GM21423 (cell line): ENCODE measurements around the gene DUSP28.

ENCODE experiments used
- ATAC-seq: cut with Tn5 transposase; IDR thresholded peaks from one replicate; pipeline ENCODE4 v1.9.1; 2021; ENCODE audit warnings: mild to moderate bottlenecking, moderate library complexity; ENCODE audit not compliant: unreplicated experiment

DUSP28 gene

DNA sequence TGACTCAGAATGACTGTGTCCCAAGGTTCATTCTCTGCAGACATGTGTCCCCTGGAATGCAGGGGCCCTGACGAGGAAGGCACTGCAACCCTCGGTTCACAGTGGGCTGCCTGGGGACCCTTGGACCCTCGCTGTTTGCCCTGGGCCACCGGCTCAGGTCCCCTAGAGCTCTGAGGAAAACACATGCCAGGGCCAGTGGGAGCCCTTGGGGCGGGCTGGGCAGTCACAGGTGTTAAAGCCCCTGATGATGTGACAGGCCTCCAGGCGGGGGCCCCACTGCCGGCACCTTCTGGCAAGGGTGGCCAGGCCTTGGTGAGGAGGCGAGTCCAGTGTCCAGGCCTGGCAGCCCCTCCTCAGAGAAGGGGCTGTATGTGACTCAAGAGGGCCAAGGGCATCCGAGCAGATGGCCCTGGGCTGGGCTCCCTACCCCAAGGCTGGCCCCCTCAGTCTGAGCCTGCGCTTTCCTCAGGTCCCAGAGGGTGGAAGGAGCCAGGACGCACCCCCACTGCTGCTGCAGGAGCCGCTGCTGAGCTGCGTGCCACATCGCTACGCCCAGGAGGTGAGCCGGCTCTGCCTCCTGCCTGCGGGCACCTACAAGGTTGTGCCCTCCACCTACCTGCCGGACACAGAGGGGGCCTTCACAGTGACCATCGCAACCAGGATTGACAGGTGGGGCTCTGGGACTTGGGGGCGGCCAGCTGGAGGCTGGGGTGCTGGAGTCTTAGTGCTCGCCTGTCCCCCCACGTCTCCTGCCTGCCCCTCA lies 37.4 kb downstream of the DUSP28 start:
- ATAC-seq = no peak

DNA sequence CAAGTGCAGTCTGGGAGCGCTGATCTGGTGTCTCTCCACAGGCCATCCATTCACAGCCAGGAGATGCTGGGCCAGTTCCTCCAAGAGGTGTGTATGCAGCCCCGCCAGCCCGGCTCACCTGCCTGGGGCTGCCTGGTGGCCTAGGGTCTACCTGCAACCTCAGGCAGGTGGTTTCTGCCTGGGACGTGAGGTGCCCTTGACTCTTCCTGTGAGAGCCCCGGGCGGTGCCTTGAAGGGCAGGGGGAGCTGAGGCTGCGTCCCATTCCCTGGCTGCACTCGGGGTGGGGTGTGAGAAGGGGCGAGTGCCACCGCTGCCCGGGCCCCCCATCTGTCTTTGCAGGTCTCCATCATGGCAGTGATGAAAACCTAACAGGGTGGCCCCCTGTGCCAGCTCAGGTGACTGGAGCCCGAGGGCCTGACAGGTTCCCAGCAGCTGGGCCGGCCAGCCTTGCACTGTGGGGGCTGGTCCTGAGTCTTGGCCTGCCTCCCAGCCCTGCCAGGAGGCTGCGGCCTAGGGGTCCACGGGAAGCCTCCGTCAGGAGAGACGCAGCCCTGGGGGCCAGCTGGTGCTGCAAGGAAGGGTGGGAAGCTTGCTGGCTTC lies 38.3 kb downstream of the DUSP28 start:
- ATAC-seq = no peak

DNA sequence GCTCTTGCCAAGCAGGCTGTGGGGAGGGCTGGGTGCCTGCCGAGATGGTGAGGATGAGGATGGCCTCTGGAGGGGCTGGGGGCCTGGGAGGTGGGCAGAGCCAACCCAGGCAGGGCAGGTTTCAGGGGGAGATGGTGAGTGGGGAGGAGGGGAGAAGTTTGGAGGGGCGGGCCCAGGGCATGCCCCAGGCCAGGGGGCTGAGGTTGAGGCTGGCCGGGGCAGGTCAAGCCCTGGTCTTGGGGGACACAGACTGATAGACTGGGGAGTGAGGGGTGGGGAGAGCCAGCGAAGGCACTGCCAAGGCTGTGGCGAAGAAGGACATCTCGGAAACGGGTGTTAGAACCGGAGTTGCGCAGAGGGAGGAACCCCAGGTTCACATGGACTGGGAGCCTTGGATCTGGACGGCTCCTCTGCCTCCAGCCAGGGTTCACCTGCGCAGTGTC lies 39.0 kb downstream of the DUSP28 start:
- no peak for ATAC-seq

DNA sequence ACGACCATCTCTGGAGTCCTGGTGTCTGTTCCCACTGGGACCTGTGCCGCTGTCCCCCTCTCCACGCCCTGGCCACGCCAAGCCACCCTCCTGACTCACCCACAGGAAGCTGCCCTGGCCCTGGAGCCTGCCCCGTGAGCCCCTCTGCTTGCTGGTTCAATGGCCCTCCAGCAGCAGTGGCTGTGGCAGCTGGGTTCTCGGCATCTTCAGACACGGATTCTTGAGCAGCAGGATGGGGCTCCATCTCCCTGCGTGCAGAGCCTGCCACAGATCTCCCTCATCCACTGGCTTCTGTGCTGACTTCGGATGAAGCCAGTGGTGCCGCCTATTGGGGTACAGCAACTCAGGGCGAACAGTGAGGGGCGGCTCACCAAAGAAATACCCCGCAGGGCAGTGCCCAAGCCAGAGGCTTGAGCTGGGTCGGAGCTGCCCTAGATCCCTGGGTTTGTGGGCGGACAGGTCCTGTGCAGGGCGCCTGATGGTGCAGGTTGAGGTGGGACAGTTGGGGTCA lies 40.3 kb downstream of the DUSP28 start:
- no peak for ATAC-seq

DNA sequence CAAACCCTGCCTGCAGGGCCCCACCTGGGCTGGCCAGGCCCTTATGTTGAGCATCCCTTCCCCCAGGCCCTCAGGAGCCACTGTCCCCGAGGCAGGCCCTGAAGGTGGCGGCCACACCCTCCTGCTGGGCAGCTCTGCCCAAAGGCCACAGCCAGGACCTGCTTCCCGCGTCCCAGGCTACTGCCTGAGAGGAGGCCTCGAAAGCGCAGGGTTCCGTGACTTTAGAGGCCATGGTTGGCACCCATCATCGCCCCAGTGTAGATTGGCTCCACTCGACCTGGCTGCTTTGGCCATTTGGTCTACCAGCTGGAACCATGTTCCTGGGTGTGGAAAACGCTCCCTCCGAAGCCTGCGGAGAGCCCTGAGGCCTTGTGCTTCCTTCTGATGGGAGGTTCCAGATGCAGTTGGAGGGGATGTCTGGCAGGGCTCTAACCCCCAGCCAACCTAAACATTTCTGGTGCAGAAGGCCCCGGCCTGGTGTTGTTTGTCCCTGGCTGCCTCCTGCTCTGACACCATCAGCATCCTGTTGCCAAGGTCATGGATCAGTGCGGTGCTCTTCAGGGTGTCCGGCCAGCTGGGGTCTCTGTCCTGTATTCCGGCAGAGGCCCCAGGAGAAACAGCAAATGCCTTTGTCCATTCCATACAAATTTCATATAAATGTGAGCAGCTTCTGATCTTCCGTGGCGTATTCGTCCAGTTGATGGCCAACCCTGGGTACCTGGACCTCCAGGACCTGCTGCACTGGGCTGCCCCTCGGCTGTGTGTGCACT lies 41.1 kb downstream of the DUSP28 start:
- no peak for ATAC-seq

DNA sequence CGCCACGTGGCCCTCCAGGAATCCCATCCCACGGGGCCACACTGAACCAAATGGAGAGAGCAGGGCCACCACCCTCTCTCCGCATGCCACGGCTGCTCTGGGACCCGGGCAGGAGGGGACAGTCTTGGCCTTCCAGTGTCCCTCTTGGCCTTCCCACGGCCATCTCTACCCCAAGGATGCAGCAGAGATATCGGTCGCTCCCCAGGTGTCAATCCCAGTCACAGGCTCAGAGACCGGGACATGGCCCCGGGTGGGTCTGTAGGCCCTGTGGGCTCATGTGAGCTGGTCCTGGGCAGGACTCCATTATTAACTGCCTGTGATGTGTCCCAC lies 41.6 kb downstream of the DUSP28 start:
- ATAC-seq = no peak

DNA sequence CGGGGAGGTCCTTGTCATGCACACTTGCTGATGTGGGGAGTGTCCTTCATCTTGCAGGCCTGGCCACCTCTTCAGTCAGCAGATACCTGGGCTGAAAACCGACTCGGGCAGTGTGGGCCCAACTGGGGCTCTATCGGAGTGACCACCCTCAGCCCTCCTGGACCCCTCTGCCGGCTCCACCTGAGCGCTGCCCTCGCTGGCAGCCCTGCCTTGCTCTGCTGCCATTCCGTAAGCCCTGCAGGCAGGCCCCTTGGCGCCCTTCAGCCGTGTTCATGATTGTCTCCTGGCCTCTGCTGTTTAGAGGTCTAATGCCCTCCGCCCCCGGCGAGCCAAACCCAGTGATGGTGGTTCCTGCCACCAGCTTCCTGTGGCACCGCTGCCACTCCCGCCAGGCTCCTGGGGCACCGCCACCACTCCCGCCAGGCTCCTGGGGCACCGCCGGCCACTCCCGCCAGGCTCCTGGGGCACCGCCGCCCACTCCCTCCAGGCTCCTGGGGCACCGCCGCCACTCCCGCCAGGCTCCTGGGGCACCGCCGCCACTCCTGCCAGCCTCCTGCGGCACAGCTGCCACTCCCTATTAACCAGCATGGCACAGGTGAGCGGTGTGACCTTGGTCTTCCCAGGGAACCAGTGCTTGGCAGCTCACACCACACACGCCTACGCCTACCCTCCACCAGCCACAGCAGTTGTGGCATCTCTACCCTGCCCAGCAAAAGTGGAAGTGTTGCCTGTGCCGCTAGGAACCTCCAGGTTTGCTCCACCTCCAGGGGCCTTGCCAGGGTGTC lies 42.3 kb downstream of the DUSP28 start:
- no peak for ATAC-seq

DNA sequence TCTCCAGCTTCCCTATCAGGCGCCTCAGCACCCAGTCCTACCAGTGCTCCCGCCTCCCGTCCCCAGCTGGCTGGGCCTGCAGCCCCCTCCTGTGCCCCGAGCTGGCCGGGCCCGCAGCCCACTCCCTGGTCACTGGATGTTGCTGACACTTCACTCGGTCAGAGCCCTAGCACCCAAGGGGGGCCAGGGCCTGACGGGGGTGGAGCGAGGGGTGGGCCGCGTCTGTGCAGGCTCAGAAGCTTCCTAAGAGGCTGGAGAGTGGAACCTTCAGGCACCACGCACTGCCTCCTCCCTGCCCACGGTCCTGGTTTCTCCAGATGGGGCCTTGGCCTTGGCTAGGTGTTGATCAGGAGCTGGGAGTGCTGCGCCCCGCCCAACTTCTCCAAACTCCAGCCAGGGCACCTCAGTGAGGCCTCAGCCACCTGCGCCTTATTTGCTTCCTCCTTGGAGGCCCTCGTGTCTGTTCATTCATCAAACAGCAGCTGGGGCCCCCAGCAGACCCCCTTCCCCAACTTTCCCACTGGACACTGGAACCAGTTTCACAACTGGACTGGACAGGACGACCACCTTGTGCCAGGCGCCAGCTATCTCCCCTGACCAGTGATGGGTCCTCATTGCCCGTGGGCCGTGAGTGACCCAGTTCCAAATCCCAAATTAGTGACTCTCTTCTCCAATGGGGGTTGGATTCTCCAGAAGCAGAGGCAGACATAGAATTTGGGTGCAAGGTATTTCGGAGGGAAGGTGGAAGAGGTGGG lies 43.1 kb downstream of the DUSP28 start:
- no peak for ATAC-seq

DNA sequence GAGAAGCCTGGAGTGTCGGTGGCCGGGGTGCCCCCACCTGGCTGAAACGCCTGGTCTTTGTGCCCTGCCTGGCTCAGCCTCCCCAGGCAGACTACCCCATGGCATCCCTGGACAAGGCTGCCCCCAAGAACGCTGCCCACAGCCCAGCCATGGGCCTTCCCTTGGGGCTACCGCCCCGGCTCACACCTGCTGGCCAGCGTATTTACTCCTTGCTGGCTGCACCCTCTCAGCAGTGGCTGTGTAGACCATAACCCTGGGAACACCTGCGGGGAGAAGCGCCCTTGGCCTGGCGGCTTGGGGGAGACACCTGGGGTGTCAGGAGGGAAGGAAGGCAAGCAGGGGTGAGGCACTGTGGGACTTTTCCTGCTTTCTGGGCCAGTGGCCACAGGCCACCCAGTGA lies 43.7 kb downstream of the DUSP28 start:
- no peak for ATAC-seq

DNA sequence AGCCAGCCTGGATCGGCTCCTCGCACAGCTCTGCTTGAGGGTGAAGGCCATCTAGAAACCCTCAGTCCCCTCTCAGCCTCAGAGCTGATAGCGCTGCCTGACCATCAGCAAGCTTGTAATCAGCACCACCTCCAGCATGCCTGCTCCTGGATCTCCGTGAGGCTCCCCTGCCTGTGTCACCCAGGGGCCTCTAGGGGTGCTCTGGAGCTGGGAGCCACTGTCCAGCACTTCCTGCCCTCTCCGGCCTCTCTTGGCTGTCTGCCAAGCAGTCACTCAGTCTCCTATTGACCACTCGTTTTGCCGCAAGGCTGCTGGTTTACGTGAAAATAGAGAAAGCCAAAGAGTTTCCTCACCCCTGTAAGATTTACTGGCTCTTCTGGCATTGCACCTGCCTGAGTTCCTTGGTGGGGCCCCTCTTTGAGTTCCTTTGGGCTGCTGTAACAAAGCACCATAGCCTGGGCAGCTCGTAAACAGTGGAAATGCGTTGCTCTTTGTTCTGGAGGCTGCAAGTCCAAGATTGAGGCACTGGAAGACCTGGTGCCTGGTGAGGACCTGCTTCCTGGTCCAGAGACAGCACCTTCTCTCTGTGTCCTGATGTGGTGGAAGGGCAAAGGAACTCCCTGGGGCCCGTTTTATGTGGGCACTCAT lies 44.3 kb downstream of the DUSP28 start:
- no peak for ATAC-seq

DNA sequence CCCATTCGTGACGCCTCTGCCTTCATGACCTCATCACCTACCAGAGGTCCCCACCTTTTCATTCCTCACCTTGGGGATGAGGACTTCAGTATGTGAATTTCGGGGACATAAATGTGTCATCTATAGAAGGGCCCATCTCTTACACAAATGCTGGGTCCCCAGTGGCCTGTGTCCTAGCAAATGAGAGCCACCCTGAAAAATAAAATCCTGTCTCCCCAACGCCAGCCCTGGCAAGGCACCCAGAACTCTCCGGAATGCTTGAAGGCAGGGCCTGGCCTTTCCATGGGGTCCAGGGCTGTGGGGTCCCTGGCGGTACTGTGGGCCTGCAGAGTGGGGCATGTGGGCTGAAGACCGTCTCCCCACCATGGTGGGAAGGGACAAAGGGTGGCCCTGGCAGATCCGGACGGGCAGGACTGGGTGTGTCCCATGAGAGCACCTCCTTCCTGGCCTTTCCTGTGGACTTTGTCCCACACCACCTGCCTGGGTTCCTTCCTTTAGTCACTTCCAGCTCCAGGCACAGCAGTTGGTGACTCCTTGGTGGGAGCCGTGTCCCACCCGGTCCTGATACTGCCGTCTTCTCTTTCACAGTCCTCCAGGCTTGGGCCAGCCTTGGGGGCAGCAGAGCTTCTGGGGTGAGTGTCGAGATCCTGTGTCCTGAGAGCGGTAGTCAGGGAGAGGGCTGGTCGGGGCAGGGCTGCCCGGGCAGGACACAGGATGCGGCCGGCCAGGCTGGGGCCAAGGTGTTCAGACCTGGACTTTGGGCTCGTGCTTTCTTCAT lies 45.0 kb downstream of the DUSP28 start:
- no peak for ATAC-seq

DNA sequence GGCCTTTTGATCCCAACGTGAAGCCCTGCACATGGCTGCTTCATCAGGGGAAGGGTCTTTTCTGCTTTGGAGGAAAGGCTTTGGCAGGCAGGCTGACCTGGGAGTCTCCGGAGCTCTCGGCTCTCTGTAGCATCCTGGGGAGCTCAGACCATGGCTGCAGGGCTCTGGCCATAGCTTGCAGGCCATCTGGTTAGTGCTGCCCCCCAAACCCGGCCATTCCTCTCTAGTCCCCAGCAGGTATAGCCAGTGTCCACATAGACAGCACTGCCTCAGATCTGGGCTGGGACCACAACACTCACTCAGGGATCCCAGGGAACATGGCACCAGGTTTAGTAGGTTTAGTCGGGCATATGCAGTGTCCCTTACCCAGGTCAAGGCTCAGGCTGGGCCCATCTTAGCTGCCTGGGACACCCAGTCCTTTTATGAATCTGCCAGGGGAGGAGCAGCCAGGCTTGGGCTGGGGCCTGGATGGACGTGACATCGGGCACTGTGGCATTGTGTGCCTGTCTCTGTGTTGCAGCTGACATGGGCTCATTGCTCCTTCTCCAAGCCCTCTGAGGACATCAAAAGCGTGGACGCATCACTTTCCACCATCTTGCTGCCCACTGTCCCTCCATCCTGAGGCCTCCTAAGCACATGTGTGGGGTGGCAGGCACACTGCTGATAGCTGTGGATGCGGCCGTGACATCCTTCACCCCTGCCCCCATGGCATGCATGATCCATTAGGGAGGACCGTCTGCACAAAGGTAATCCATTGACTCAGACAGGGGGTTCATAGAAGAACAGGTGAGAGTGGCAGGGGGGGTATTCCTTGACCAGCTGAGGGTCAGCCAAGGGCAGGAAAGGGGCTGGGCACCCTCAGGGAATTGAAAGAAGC lies 45.9 kb downstream of the DUSP28 start:
- no peak for ATAC-seq

DNA sequence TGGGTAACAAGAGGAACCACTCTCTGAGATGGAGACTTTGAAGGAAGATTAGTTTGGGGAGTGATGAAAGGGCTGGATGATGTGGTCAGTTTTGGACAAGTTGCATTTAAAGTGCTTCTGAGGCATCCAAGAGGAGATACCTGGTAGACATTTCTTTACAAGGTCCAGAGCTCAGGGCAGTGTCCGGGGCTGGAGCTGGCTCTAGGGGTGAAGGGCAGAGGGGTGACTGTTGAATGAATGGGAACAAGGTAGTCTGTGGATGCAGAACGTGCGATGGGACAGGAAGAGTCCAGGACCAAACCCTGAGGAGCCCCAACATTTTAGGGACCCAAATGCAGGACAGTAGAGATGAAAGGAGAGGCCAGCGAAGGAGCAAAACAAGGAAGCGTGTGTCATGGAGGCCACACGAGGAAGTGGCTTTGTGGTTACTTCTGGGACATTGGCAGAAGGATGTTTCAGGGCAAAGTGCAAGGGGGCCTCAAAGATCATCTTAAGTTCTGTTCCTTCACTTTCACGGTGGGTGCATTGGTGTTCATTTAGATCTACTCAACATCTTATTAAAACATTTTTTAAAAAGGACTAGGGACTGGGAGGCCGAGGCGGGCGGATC lies 51.5 kb downstream of the DUSP28 start:
- ATAC-seq = no peak
